ENCODE results near the gene PLEKHN1.
"Not testable (repeated sequence)": the region's sequence is repeated elsewhere in the genome, so short reads cannot be mapped to it uniquely, and the experiment has no call there.

PLEKHN1 gene

DNA sequence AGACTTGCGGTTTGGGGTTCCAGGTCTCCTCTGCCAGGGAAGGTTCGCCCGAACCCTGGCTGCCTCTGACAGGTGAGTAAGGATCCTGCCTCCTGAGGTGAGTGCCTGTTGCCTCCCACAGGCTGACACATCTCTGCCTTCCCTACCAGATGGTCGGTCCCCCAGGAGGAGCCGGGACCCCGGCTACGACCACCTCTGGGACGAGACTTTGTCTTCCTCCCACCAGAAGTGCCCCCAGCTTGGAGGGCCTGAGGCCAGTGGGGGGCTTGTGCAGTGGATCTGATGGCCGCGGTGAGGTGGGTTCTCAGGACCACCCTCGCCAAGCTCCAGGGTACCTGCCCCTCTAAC, 8.0 kb downstream of the PLEKHN1 start:
- no peak for DNase-seq (ENCODE audit: low read depth in 2 of 2)

- no peak for DNase-seq (ENCODE audit: low read depth in 2 of 2)
These were observed 8.5 kb downstream of the PLEKHN1 start for GRCh38 chr1:974687-975328.

DNA sequence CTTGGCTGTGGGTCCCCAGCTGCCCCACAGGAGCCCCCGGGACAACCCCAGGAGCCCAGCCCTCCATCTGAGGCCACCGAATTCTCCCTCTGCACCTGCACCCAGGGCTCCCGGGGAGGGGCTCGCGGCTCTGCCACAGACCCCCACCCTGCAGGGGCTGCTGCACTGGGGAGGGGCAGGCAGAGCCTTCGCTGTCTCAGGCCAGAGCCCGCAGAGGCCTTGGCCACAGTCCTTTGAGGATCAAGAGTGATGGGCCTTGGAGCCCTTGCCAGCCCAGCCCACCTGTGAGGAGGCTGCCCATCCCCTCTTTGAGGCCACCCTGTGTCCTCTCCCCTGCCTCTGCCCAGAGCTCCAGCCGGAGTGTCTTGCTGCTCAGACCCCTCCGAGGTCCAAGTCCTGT, 9.1 kb downstream of the PLEKHN1 start:
- no peak for DNase-seq (ENCODE audit: low read depth in 2 of 2)

- DNase-seq (ENCODE audit: low read depth in 2 of 2): peak; percentile 36 to 47
These were observed 9.8 kb downstream of the PLEKHN1 start for GRCh38 chr1:975896-976683.

DNA sequence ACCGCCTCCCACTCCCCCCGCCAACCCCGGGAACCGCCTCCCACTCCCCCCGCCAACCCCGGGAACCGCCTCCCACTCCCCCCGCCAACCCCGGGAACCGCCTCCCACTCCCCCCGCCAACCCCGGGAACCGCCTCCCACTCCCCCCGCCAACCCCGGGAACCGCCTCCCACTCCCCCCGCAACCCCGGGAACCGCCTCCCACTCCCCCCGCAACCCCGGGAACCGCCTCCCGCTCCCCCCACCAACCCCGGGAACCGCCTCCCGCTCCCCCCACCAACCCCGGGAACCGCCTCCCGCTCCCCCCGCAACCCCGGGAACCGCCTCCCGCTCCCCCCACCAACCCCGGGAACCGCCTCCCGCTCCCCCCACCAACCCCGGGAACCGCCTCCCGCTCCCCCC, 10.5 kb downstream of the PLEKHN1 start:
- DNase-seq (ENCODE audit: low read depth in 2 of 2): not testable (repeated sequence)

GRCh38 chr1:978069-978834, 12.0 kb downstream of the PLEKHN1 start:
- DNase-seq (ENCODE audit: low read depth in 2 of 2): no peak

DNA sequence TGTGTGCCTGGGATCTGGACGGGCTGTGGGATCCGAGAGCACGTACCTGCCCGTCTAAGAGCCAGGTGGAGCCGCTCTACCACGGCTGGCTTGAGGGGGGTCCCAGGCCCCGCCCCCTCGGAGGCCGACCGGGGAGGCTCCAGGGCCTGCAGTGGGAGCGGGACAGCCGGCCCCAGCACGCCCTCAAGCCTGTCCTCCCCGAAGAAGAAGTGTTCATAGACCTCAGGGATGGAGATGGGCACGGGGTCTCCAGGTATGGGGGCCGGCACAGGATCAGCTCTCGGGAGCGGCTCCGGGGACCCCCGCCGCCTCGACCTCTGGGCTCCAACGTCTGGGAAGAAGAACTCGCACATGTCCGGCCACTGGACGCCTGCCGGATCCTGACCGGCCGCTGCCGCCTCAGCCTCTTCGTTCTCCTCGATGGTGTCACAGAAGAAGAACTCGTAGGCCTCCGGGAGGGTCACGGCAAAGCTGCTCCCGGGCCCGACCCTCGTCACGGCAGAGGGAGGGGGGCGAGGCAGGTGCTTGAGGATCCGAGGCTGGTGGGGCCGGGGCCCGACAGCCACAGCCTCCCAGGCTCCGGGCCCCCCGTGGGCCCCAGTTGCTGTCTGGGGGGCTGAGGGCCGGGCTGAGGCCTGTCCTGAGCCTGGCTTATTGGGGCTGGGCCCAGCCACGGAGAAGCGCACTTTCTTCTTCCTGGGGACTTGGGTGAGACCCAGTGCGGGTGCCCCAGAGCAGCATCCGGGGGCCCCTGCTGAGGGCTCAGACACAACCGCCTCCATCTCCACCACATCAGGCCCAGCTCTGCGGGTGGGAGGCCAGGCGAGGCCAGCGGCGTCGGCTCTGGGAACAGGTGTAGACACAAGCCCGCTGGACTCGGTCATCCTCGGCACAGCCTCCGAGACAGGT, 12.8 kb downstream of the PLEKHN1 start:
- DNase-seq (ENCODE audit: low read depth in 2 of 2): no peak

DNA sequence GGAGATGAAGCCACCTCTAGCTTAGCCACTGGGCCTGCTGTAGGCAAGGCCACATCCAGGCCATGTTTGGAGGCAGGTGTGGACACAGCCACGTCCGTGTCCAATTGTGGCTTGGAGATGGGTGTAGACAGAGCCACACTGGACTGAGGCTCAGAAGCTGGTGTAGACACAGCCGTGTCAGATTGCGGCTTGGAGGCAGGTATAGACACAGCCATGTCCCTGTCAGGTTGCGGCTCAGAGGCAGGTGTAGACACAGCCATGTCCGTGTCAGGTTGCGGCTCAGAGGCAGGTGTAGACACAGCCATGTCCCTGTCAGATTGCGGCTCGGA, 13.4 kb downstream of the PLEKHN1 start:
- no peak for DNase-seq (ENCODE audit: low read depth in 2 of 2)

DNA sequence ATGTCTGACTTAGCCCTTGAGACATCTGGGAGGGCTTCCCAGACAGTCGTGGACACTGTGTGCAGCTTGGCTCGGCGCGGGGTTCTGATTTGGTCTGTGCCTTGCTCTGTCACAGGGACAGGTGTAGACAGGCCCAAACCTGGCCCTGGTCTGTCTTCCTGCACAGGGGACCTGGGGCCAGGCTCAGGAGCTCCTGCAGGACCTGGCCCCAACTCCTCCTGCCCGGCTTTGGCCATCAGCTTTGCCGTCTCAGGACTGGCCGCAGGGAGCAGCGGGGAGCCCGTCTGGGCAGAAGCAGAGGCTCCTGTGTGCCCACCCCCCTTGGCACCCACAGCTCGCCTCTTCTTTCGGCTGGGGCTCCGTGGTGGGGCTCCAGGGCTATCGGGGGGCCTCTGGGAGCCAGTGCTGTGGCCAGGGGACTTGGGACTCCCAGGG, 13.9 kb downstream of the PLEKHN1 start:
- DNase-seq (ENCODE audit: low read depth in 2 of 2): no peak

DNA sequence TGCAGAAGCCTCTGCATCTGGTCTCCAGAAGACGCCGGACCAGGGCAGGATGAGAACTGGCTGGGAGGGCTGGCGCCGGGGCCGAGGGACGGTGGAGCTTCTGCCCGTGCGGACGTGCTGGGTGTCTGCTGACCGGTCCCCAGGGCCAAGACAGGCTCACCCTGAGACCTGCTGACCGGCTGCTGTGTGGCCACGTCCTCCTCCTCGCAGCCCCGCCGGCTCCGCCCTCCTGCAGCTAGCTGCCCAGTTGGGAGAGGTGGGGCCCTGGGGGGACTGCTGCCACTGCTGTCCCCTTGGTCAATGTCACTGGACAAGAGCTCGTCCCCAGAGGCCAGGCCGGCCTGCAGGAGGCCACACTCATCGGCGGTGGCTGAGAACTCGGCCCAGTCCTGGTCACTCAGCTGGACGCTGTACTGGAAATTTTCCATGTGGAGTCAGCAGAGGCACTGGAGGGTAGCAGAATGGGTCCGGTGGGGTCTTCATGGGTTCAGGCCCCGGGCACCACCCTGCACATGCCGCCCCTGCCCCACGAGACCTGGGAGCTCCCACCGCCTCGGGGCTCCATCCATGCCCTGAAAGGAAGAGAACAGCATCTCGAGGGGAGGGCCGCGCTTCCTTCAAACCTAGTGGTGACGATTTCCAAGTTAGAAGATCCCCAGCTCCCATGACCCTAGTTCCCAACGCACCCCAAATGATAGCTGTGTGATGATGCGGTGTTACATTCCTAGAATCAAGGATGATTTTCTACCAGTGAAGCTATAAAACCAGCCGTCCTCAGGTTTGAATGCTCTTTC, 14.5 kb downstream of the PLEKHN1 start:
- DNase-seq (ENCODE audit: low read depth in 2 of 2): no peak

- DNase-seq (ENCODE audit: low read depth in 2 of 2): no peak
These were observed 15.2 kb downstream of the PLEKHN1 start for GRCh38 chr1:981491-981954.

DNA sequence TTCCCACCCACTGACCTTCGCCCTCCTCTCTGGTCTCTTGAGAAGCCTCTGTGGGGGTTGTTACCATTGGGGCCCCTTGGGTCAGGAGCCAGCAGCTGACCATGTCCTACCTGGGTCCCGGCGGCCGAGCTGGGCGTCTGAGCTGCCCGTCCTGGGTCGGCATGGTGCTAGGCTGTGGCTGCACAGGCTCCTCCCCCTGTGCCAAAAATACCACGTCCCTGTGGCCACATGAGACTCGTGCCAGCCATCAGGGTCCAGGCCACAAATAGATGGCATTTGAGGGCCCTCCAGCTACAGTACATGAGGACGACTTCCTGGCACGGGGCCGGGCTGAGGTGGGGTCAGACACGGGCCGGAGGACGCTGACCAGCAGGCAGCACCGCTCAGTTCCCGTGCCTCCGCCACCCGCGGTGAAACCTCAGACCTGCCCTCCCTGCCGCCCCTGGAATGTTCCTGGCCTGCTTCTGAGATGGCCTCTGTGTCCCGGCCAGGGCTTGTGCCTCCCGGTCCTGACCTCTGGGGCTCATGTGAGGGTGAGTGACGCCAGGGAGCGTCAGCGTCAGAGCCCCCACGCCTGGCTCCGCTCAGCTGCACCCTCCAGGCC, 15.8 kb downstream of the PLEKHN1 start, which contains the start of gene PERM1:
PERM1 (minus strand) TSS at position 139 of the 604 bp plus-strand sequence. CDS start 1,064 bp downstream, outside the sequence.
- no peak for DNase-seq (ENCODE audit: low read depth in 2 of 2)

DNA sequence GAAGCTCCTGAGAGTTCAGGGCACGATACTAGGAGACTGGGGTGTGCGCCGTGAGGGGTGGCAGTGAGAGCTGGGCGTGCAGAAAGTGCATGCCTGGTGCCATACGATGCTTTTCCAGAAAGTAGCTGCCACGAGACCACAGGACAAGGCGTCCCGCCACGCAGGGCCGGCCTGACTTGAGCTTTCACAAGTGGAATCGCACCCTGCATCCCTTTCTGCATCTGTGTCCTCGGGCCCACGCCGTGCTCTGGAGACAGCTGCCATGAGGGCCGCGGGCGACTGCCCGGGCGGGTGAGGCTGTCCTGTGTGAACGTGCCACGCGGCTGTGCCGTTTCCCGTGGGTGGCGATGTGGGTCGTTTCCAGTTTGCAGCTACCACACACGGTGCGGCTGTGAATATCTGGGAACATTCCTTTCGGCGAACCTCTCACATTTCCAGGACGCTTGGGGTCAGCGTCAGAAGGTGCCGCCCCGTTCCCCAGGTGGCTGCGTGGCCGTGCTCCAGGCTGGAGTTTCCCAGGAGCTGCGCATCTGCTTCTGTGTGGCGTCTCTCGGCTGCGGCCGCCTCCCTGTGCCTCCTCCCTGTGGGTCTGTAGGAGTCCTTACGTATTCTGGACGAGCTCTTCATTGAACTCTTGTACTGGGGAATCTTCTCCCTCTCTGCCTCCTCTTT, 16.6 kb downstream of the PLEKHN1 start:
- DNase-seq (ENCODE audit: low read depth in 2 of 2): no peak

GRCh38 chr1:983798-984475, 17.7 kb downstream of the PLEKHN1 start:
- peak; percentile 37 to 43 for DNase-seq (ENCODE audit: low read depth in 2 of 2)

GRCh38 chr1:984476-984814, 18.2 kb downstream of the PLEKHN1 start:
- no peak for DNase-seq (ENCODE audit: low read depth in 2 of 2)

DNA sequence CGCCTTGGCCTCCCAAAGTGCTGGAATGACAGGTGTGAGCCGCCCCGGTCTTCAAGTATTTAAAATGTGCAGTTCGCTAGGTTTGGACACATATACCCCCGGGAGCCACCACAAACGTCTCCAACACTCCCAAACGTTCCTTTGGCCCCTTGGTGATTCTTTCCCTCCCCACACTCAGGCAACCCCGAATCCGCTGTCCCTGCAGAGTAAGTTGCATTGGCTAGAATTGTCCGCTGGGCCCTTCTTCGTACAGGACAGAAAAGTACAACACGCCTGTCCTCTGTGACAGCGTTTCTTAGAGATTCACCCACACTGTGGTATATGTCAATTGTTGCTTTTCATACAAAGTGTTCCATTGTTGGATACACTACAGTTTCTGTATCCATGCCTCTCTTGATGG, 18.8 kb downstream of the PLEKHN1 start:
- DNase-seq (ENCODE audit: low read depth in 2 of 2): no peak

GRCh38 chr1:988061-988460, 21.8 kb downstream of the PLEKHN1 start:
- DNase-seq (ENCODE audit: low read depth in 2 of 2): not testable (repeated sequence)

DNA sequence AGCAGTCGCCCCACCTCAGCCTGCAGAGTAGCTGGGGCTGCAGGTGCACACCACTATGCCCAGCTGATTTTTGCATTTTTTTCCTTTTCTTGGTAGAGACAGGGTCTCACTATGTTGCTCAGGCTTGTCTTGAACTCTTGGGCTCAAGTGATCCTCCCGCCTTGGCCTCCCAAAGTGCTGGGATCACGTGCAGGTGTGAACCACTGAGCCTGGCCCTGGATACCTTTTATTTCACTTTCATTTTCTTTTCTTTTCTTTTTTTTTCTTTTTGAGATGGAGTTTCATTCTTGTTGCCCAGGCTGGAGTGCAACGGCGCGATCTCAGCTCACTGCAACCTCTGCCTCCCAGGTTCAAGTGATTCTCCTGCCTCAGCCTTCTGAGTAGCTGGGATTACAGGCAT, 25.0 kb downstream of the PLEKHN1 start:
- not testable (repeated sequence) for DNase-seq (ENCODE audit: low read depth in 2 of 2)

GRCh38 chr1:991895-992294, 25.6 kb downstream of the PLEKHN1 start:
- DNase-seq (ENCODE audit: low read depth in 2 of 2): no peak

Measured in stimulated activated CD8-positive, alpha-beta memory T cell treated with anti-CD3 and anti-CD28 coated beads, Interleukin-2, amount 100 ng/mL, for 1 hour (primary cell).